HL-60 (cell line): ENCODE data around the gene MSS51.
"Not testable (repeated sequence)": the region's sequence is repeated elsewhere in the genome, so short reads cannot be mapped to it uniquely, and the experiment has no call there.

ENCODE experiments used
- DNase-seq, 2 experiments: peaks; one replicate each; pipeline ENCODE4 v3.0.0-alpha.2; 2010 to 2020; ENCODE audit warnings: low read depth in 1 of 2, low spot score in 1 of 2
- H3K27ac ChIP-seq: fragments of 250-450 bp; sonication (Bioruptor Pico); replicated peaks from 2 replicates; pipeline ENCODE4 v1.5.1; 2020; ENCODE audit warnings: mild to moderate bottlenecking, moderate library complexity
- H3K27me3 ChIP-seq: fragments of 250-450 bp; sonication (Bioruptor Pico); 2 replicates; pipeline ENCODE4 v1.5.1; 2021; ENCODE audit warnings: mild to moderate bottlenecking, moderate library complexity; ENCODE audit not compliant: insufficient read depth, poor library complexity, severe bottlenecking
- H3K4me3 ChIP-seq: replicated peaks from 2 replicates; pipeline ENCODE4 v1.5.1; 2011; ENCODE audit warnings: mild to moderate bottlenecking, control low read depth, low read length; ENCODE audit not compliant: insufficient read depth
- CTCF ChIP-seq: IDR thresholded peaks from one replicate; pipeline ENCODE4 v1.5.1; 2011; ENCODE audit warnings: low read length, control low read depth, inconsistent platforms; ENCODE audit not compliant: insufficient read depth
- GABPA ChIP-seq: IDR thresholded peaks from 2 replicates; pipeline ENCODE4 v1.6.1; 2012; ENCODE audit warnings: low read depth
- POLR2AphosphoS5 ChIP-seq: IDR thresholded peaks from 2 replicates; pipeline ENCODE4 v1.6.1; 2012; ENCODE audit warnings: low read depth
- REST ChIP-seq: IDR thresholded peaks from 2 replicates; pipeline ENCODE4 v1.6.1; 2012; ENCODE audit warnings: low read depth; ENCODE audit not compliant: insufficient replicate concordance
- SPI1 ChIP-seq: IDR thresholded peaks from 2 replicates; pipeline ENCODE4 v1.6.1; 2012; ENCODE audit warnings: low read depth, mild to moderate bottlenecking, borderline replicate concordance

MSS51 gene

GRCh38 chr10:73401636-73402035, 31.7 kb downstream of the MSS51 start:
- TF ChIP-seq GABPA = no peak
- no peak for TF ChIP-seq POLR2AphosphoS5
- TF ChIP-seq SPI1 = no peak
- no peak for TF ChIP-seq REST
- TF ChIP-seq CTCF = no peak
- Histone ChIP-seq H3K27ac (no peak overlapping the region), H3K4me3 (no peak overlapping the region), H3K27me3 (no peaks in the 10 kb centered on the region)
- no peak for DNase-seq

- TF ChIP-seq CTCF (no peak), POLR2AphosphoS5 (no peak), REST (no peak), SPI1 (no peak), GABPA (no peak)
These were observed 34.3 kb downstream of the MSS51 start for GRCh38 chr10:73399063-73399462.

GRCh38 chr10:73398024-73398423, 35.3 kb downstream of the MSS51 start:
- no peak for DNase-seq
- no peak overlapping the region for H3K4me3 ChIP-seq
- TF ChIP-seq POLR2AphosphoS5 = no peak
- TF ChIP-seq GABPA = no peak
- no peak for TF ChIP-seq SPI1
- no peak for TF ChIP-seq REST
- no peak for TF ChIP-seq CTCF
- H3K27me3 ChIP-seq = no peaks in the 10 kb centered on the region
- no peak overlapping the region for H3K27ac ChIP-seq

More at GRCh38 chr10:73399063-73399462, 34.3 kb downstream of the MSS51 start:
- no peaks in the 10 kb centered on the region for H3K27me3 ChIP-seq
- no peak overlapping the region for H3K27ac ChIP-seq
- no peak for DNase-seq
- no peak overlapping the region for H3K4me3 ChIP-seq

GRCh38 chr10:73394325-73394724, 39.0 kb downstream of the MSS51 start:
- H3K27me3 ChIP-seq, H3K27ac ChIP-seq, H3K4me3 ChIP-seq, DNase-seq: not testable (repeated sequence)
